Measurements from ENCODE around the gene ZFAND3. TPM values are rescaled to one million over a fixed set of nuclear protein-coding genes. Genes with fewer than 3 reads are reported as not detected.

The ZFAND3 gene
- total RNA-seq, 1 experiment from 2014 or later: 22.2 TPM

GRCh38 chr6:37826188-37826587, 6.7 kb downstream of the ZFAND3 start:
- peaks cover 100% of the 10 kb centered on the region for H3K79me2 ChIP-seq (ENCODE audit: low read length)
- intact Hi-C loops (cut with micrococcal nuclease): no loop called here
- no TSS peak for BruUV-seq (replicated peaks)
- TF ChIP-seq EZH2 (IDR thresholded peaks at IDR 0.05; ENCODE audit: low read length, unreplicated experiment): no peak
- TF ChIP-seq EZH2phosphoT487 (IDR thresholded peaks at IDR 0.05; ENCODE audit: borderline replicate concordance, low read length): no peak
- no peak for TF ChIP-seq CTCF (conservative IDR thresholded peaks at IDR 0.05; ENCODE audit: low read depth, low read length)
- no peak overlapping the region for H2AFZ ChIP-seq (ENCODE audit: low read length)
- no peak for DNase-seq
- H3F3A ChIP-seq (ENCODE audit: low read length, unreplicated experiment): no peaks in the 10 kb centered on the region
- H3K9ac ChIP-seq (ENCODE audit: low read length): no peak overlapping the region
- peaks cover 55% of the 10 kb centered on the region for H4K20me1 ChIP-seq (ENCODE audit: low read length)
- H3K4me1 ChIP-seq (ENCODE audit: insufficient read depth, low read length): peaks cover 23% of the 10 kb centered on the region
- no peaks in the 10 kb centered on the region for H3K27me3 ChIP-seq (ENCODE audit: low read length)
- H3K9me2 ChIP-seq (replicated peaks; ENCODE audit: low read length): no peaks in the 10 kb centered on the region
- no peak overlapping the region for H3K4me2 ChIP-seq (ENCODE audit: low read length)
- ChIA-PET CTCF (no interaction called here), POLR2A (ENCODE audit: unreplicated experiment) (no interaction called here)
- no peaks in the 10 kb centered on the region for H3K9me3 ChIP-seq (ENCODE audit: low read length)
- ATAC-seq: no peak
- H3K4me3 ChIP-seq (ENCODE audit: low read length): no peak overlapping the region
- no peak overlapping the region for H3K27ac ChIP-seq (ENCODE audit: low read length)
- H3K36me3 ChIP-seq (ENCODE audit: low read depth, low read length): no peaks in the 10 kb centered on the region

GRCh38 chr6:37826993-37827392, 7.5 kb downstream of the ZFAND3 start:
- POLR2A ChIA-PET (ENCODE audit: unreplicated experiment): no interaction called here
- no peak for DNase-seq

More at GRCh38 chr6:37826993-37827392, 7.5 kb downstream of the ZFAND3 start:
- H3K27ac ChIP-seq (ENCODE audit: low read length): no peak overlapping the region
- no peak for ATAC-seq
- no peaks in the 10 kb centered on the region for H3K9me3 ChIP-seq (ENCODE audit: low read length)
- no peak overlapping the region for H3K4me3 ChIP-seq (ENCODE audit: low read length)
- H3K27me3 ChIP-seq (ENCODE audit: low read length): no peaks in the 10 kb centered on the region
- BruUV-seq (replicated peaks): no TSS peak
- TF ChIP-seq EZH2 (IDR thresholded peaks at IDR 0.05; ENCODE audit: low read length, unreplicated experiment): no peak
- no peak for TF ChIP-seq CTCF (conservative IDR thresholded peaks at IDR 0.05; ENCODE audit: low read depth, low read length)
- TF ChIP-seq EZH2phosphoT487 (IDR thresholded peaks at IDR 0.05; ENCODE audit: borderline replicate concordance, low read length): no peak
- no peaks in the 10 kb centered on the region for H3K36me3 ChIP-seq (ENCODE audit: low read depth, low read length)
- intact Hi-C loops (cut with micrococcal nuclease): no loop called here
- peaks cover 51% of the 10 kb centered on the region for H4K20me1 ChIP-seq (ENCODE audit: low read length)
- peaks cover 100% of the 10 kb centered on the region for H3K79me2 ChIP-seq (ENCODE audit: low read length)
- H3K9ac ChIP-seq (ENCODE audit: low read length): no peak overlapping the region
- H3K4me2 ChIP-seq (ENCODE audit: low read length): no peak overlapping the region
- H2AFZ ChIP-seq (ENCODE audit: low read length): no peak overlapping the region
- H3K4me1 ChIP-seq (ENCODE audit: insufficient read depth, low read length): peaks cover 15% of the 10 kb centered on the region
- H3F3A ChIP-seq (ENCODE audit: low read length, unreplicated experiment): no peaks in the 10 kb centered on the region
- CTCF ChIA-PET: no interaction called here
- no peaks in the 10 kb centered on the region for H3K9me2 ChIP-seq (replicated peaks; ENCODE audit: low read length)

Data from PC-3 (cell line).